ENCODE data around the gene ZNF814.
"Not testable (repeated sequence)": the region's sequence is repeated elsewhere in the genome, so short reads cannot be mapped to it uniquely, and the experiment has no call there.

Gene ZNF814

DNA sequence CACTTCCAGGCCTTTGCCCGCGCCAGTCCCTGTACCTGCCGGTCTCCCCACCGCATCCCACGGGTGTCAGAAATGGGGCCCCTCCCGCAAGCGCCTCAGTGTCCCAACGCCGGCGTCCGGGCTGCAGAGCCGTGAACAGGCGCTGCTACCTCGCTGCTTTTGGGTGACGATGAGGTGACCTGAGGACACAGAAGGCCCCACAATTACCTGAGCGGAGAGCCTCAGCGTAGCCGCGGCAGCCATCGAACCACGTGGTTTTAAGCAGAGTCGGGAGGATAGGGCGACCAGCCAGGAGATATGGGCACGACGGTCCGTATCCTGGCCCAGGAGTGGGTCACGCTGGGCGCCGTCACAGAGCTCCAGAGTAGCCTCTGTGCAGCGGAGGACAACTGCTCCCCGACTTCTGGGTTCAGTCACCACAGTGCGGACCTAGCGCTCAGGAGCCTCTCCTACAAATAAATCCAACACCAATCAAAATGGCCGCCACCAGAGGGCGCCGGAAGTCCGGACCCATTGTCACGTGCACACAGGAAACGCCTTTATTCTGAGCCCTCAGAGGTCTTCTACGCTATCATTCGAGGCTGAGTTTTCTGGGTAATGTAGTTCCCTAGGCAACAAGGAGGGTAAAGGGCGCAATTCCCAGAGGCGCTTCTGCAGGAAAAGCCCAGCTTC lies at the start of gene ZNF814:
Gene ZNF814 (minus strand): TSS at position 478 of the 672 bp plus-strand sequence. CDS start 235 bp downstream, at position 243.
- peak; percentile 78 for DNase-seq

DNA sequence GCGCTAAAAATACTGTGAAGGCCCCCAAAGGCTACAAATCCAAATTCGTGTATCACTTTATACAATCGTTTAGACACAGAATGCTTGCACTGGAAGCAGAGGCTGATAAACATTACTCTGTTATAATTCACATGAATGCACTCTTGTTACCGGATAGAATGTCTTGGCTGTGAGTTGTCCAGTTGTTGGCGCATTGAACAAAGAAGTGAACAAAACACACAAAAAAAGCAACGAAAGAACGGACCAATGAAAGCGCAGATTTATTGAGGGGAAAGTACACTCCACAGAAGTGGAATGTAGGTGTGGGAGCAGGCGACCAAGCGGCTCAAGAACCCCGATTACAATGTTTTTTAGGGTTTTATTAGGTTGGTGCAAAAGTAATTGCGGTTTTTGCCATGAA lies 46.9 kb upstream of the ZNF814 start:
- no peak for DNase-seq

DNA sequence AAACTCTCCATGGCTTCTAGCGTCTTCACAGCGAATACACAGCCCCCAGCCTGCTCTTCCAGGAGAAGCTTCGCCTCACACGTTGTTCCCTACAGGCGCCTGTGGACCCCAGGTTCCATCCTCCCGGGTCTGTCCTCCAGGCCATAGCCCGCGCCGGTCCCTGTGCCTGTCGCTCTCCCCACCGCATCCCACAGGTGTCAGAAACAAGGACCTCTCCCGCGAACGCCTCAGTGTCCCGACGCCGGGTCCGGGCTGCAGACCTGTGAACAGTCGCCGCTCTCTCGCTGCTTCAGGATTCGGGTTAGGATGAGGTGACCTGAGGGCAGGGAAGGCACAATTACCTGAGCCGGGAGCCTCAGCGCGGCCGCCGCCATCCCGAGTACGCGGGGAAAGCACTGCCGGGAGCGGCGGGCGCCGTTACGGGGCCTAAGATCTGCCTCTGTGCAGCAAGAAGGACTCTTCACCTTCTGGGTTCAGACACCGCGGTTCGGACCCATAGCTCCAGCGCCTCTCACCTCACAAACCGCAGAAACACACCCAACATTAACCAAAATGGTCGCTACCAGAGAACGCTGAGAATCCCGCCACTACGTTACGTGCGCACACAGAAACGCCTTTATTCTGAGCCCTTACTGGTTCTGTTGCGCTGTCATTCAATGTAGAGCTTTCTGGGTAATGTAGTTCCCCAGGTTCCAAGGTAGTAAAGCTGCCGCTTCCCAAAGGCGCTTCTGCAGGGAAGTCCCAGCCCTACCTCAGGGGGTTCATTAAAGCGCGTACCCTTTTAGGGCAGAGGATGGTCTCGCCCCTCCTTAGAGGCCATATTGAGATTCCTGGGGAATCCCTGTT lies 46.2 kb upstream of the ZNF814 start, which contains the start of gene ZNF418:
Gene ZNF418 (minus strand): TSS at position 583 of the 846 bp plus-strand sequence. CDS start 1,580 bp downstream, outside the sequence.
- DNase-seq: no peak

DNA sequence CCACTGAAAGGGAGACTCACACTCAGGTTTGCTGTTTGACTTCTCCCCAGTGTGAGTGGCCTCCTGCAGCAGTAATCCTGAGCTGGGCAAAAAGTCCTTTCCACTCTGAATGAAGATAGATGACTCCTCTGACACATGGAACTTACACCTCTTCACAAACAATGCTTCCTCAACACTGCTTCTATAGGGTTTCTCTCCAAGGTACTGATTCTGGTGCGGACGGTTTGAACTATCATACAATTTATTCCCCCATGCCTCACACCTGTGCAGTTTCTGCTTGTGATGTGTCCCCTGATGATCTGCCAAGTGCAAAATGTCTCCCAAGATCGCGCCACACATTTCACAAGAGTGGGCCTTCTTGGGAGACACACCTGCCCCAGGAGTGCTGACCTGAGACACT lies 38.8 kb upstream of the ZNF814 start:
- DNase-seq: no peak

DNA sequence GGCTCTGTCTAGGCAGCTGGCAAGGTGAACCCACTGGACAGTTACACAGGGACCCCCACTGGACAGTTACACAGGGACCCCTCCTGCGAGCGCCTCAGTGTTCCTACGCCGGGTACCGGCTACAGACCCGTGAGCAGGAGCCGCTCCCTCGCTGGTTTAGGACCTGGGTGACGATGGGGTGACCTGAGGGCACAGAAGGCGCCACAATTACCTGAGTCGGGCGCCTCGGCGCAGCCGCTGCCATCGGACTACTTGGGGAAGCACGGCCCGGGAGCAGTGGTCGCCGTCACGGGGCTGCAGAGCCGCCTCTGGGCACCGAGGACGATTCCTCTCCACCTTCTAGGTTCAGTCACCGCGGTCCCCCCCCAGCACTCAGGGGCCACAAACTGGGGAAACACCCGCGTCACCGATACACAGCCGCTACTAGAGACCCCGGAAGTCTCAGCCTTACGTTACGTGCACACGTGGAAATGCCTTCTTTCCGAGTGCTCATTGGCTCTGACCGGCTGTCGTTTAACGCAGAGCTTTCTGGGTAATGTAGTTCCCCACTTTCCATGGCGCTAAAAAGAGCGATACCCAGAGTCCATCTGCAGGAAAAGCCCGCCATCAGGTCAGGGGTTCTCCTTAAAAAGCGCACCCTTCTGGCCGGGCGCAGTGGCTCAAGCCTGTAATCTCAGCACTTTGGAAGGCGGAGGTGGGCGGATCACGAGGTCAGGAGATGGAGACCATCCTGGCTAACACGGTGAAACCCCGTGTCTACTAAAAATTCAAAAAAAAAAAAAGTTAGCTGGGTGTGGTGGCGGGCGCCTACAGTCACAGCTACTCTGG lies 27.5 kb upstream of the ZNF814 start, which contains the start of gene ZNF417:
Gene ZNF417 (minus strand): TSS at position 425 of the 828 bp plus-strand sequence. CDS start 181 bp downstream, at position 244.
- peak; percentile 93 for DNase-seq

DNA sequence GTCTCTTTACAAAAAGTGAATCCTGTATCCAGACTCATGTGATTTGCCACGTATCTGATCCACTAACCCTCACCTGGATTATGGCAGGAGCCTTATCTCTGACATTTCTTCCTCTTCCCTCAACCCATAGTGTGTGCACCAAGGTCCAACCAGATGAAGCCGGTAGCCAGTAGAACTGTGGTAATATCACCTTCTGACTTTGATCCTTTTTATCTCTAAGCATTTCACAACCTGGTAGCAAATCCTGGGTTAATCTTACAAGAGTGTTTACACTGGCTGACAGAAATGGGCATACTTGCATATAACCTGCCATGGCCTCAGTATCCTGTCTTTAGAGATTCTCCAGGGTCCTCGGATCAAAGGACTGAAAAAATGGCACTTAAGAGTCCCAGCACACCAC lies 25.7 kb upstream of the ZNF814 start:
- DNase-seq: no peak

DNA sequence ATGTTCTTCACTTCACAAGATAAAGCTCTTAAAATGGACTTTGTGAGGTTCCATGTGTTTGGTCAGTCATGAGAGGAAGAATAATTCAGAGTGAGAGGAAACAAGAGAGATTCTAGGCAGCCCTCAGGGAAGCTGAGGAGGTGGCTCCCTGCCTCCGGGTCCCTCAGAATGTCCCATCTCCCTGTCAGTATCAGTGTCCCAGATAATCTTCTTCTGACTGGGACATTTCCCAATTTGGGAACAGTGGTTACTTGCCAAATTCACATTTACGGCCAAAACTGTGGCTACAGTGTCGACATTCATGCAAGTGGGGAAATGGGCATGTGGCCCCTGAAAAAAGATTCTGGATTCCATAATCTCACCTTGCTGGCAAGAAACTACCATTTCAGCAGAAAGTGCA lies 18.6 kb upstream of the ZNF814 start:
- DNase-seq: no peak

DNA sequence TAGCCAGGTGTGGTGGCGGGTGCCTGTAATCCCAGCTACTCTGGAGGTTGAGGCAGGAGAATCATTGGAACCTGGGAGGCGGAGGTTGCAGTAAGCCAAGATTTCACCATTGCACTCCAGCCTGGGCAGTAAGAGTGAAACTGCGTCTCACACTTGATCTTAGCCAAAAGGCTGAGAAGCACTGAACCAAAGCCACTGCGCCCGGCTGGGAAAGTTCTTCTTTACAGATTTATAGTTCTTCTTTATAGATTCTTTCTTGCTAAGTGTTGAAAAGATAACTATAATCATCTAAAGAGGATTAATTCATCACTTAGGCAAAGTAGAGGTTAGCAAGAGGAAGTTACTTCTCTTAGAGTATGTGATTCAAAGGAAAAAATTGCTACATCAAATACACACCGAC lies 16.4 kb upstream of the ZNF814 start:
- no peak for DNase-seq

DNA sequence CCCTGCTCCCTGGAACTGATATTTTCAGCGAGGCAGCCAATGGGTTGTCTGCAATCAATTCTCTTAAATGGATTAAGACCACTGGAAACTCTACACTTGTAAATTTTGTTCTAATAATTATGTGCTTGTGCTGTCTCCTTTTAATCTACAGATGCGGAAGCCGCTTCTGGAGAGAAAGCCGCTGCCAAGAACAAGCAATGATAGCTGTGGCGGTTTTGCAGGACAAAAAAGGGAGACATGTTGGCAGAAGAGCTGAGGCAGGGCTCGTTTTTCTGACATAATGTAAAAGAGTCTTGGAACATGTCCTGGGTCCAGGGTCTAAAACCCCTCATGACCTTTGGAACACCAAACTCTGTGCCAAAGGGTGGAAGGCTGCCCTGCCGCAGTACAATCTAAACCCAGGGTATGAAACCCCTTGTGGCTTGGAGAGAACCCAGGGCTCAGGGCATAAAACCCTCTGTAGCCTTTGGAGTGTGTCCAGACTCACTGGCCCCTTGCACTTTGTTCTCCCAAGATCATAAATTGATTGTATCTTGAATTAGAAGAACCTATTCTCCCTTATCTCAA lies 14.9 kb upstream of the ZNF814 start:
- DNase-seq: no peak

DNA sequence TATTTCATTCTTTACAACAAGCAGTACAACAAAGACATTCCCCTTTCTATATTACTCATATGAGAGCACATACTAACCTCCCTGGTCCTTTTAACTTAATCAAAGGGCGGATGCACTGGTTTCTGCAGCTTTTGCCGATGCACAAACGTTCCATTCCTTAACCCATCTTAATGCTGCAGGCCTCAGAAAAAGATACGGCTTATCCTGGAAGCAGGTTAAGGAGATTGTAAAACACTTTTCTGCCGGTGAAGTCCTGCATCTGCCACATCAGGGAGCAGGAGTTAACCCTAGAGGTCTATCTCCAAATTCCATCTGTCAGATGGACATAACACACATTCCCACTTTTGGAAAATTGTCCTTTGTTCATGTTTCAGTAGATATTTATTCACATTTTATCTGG lies 11.5 kb upstream of the ZNF814 start:
- DNase-seq: no peak

DNA sequence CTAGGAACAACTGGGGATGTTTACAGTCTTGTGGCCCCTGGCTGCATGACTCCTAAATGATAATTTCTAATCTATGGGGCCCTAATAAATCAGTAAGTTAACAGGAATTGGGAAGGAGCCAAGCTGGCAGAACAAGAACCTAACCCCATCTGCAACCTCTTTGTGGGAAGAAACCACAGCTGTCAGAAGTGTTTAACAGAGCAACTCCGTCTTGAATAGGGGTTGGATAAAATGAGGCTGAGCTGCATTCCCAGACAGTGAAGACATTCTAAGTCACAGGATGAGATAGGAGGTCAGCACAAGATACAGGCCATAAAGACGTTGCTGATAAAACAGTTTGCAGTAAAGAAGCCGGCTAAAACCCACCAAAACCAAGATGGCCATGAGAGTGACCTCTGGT lies 1.9 kb upstream of the ZNF814 start:
- peak; percentile 6 for DNase-seq

DNA sequence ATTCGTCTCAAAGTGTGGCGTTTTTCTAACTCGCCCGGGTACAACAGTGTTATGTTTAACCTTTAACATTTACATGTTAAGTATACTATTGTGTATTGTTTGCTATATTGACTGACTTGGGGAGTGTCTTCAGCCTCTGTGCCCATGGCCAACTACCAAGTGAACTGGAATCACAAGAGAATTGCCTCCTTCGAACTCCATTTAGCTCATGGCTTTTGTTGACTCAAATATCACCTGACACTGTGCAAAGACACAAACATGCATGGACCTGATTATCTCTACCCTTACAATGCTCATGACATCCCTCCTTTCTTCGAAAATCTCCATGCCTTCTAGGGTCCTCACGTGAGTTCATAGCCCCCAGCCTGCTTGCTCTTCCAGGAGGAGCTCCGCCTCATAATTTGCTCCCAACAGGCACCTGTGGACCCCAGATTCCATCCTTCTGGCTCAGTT lies 704 bp downstream of the ZNF814 start:
- no peak for DNase-seq

DNA sequence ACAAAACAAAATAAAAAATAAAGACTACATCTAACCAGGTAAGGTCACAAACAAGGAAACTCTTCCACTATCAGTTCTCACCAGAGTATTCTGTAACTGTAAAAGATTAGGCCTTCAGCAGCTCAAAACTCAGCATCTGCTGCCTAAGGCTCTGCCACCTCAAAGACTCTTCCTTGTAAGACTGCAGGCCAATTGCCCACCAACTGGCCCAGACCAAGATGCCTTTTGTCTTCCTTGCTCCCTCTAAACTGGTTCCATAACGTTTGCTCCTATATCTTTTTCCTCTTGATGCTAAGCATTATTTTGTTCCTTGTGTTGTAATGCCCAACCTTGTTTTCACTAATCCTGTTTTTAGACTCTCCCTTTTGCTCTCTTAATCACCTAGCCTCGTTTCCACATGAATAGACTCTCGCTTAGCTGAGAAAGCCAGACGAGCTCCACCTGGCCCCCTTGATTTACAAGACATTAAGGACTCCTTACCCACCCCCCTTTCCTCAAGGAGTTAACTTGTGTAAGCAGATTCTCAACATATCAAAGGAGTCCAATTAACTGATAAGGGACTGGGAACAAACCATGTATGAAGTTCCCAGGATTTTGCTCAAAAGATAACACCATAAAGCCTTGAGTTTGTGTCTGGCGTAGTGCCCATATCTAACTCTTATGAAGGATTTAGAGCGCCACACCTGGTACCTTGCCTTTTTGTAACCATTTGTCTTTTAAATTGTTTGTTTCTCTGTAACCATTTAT lies 1.5 kb downstream of the ZNF814 start:
- no peak for DNase-seq

DNA sequence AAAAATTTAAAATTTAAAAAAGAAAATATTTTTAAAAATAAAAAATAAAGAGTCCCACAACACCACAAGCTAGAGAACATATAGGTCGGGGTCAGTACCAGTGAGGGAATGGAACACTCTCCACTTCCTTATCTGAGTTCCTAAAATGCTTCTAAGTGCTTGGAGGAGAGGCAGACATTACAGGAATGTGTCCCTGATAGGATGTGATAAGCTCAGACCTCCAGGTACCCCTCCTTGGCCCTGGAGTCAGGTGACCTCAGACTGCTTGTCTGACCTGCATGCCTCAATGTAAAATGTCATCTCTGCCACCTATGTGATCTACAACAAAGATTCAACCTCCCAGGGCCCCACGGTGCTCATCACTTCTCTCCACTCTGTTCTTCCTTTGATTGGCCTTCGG lies 2.8 kb downstream of the ZNF814 start:
- no peak for DNase-seq

DNA sequence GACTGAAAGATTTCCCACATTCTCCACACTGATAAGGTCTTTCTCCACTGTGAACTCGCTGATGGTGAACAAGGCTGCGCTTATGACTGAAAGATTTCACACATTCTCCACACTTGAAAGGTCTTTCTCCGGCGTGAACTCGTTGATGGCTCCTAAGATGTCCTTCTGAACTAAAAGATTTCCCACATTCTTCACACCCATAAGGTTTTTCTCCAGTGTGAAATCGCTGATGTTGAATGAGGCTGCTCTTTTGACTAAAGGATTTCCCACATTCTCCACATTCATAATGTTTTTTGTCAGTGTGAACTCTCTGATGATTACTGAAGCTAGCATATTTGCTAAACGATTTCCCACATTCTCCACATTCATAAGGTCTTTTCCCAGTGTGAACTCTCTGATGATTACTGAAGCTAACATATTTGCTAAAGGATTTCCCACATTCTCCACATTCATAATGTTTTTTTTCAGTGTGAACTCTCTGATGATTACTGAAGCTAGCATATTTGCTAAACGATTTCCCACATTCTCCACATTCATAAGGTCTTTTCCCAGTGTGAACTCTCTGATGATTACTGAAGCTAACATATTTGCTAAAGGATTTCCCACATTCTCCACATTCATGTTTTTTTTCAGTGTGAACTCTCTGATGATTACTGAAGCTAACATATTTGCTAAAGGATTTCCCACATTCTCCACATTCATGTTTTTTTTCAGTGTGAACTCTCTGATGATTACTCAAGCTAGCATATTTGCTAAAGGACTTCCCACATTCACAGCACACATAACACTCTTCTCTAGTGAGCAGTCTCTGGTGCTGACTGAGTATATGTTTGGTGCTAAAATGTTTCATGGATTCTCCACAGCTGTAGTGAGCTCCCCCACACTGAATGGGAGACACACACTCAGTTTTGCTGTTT lies 14.7 kb downstream of the ZNF814 start:
- DNase-seq: not testable (repeated sequence)

DNA sequence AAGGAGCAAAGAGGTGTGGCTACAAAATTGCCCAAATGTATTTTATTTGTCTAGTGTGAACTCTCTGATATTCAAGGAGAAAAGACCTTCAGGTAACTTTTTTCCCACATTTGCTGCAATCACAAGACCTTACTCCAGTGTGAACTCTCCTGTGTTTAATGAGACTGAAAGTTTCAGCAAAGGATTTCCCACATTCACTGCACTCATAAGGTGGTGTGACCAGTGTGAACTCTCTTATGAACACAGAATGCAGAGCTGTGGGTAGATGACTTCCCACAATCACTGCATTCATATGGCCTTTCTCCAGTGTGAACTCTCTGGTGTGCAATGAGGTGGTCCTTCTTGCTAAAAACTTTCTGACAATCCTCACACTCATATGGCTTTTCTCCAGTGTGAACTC lies 16.4 kb downstream of the ZNF814 start:
- no peak for DNase-seq

DNA sequence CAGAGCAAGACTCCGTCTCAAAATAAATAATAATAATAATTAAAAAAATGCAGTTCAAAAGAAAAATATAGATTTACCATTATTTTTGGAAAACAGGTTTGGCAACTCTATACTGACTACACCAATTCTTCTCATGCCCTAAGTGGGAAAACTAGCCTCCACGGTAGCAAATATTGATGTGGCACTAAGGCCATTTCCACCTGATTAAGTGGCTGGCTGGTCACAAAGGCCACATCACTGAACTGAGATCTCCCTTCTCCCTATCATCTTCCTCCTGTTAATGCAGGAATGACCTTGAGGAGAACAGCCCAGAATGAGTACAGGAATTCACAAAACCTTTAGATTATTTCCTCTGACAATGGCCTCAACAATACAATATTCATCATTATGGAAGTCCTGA lies 18.6 kb downstream of the ZNF814 start:
- no peak for DNase-seq

DNA sequence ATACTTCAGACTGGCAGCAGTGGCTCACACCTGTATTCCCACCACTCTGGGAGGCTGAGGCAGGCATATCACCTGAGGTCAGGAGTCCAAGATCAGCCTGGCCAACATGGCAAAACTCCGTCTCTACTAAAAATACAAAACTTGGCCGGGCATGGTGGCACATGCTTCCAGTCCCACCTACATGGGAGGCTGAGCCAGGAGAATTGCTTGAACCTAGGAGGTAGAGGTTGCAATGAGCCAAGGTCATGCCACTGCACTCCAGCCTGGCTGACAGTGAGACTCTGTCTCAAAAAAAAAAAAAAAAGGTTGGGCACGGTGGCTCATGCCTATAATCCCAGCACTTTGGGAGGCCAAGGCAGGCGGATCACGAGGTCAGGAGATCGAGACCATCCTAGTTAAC lies 19.2 kb downstream of the ZNF814 start:
- DNase-seq: not testable (repeated sequence)

DNA sequence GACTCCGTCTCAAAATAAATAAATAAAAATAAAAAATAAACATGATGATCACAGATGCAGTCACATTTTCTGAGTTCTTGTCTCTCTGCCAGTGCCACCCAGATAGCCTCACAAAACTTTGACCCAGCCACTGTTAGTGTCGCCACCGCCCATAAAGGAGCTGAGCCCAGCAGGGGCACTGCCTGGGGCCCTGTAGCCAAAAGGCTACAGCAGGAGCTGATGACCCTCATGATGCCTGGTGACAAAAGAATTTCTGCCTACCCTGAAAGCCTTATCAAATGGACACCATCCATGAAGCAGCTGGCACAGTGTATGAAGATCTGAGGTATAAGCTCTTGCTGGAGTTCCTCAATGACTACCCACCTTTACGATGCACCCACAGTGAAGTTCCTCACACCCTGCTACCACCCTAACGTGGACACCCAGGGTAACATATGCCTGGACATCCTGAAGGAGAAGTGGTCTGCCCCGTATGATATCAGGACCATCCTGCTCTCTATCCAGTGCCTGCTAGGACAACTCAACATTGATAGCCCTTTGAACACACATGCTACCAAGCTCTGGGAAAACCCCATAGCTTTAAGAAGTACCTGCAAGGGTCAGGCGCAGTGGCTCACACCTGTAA lies 20.9 kb downstream of the ZNF814 start:
- DNase-seq: no peak

DNA sequence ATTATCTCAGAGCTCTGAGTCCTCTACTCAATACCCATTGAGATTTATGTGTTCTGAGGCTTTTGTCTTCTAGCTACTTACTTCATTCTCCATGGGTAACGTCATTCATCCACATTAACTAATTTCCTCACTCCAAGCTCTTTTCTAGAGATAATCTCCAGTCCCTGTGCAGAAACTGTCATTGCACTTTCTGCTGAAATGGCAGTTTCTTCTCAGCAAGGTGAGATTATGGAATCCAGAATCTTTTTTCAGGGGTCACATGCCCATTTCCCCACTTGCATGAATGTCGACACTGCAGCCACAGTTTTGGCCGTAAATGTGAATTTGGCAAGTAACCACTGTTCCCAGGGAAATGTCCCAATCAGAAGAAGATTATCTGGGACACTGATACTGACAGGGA lies 26.5 kb downstream of the ZNF814 start:
- not testable (repeated sequence) for DNase-seq

Measured in HCEC 1CT (cell line).